BLaER1 treated with 17β-estradiol and CSF1 and Interleukin-3, amounts not matched to agents 10 nM and 100 nM (cell line): ENCODE data around the gene PPP3CB.

ENCODE experiments used
- H3K27ac ChIP-seq, 11 experiments: shearing (Covaris generic); formaldehyde crosslinking; 2 replicates each; pipeline ENCODE4 v1.8.1; 2022
- H3K27me3 ChIP-seq, 11 experiments: shearing (Covaris generic); formaldehyde crosslinking; 2 replicates each; pipeline ENCODE4 v1.8.1; 2022
- H3K36me3 ChIP-seq, 11 experiments: shearing (Covaris generic); formaldehyde crosslinking; 2 replicates each; pipeline ENCODE4 v1.8.1; 2022
- H3K4me1 ChIP-seq, 10 experiments: shearing (Covaris generic); formaldehyde crosslinking; 2 replicates each; pipeline ENCODE4 v1.8.1; 2022
- H3K4me2 ChIP-seq, 11 experiments: shearing (Covaris generic); formaldehyde crosslinking; 2 replicates each; pipeline ENCODE4 v1.8.1; 2022
- H3K4me3 ChIP-seq, 10 experiments: shearing (Covaris generic); formaldehyde crosslinking; 2 replicates each; pipeline ENCODE4 v1.8.1; 2022
- H3K9ac ChIP-seq, 11 experiments: shearing (Covaris generic); formaldehyde crosslinking; 2 replicates each; pipeline ENCODE4 v1.8.1; 2022
- H3K9me3 ChIP-seq, 11 experiments: shearing (Covaris generic); formaldehyde crosslinking; replicated peaks in 1 of 11; 2 replicates each; pipeline ENCODE4 v1.8.1; 2022
- H4K20me1 ChIP-seq, 11 experiments: shearing (Covaris generic); formaldehyde crosslinking; 2 replicates each; pipeline ENCODE4 v1.8.1; 2022
- Cebpa-rat ChIP-seq, 11 experiments: shearing (Covaris generic); IDR thresholded peaks; 2 replicates each; pipeline ENCODE4 v1.8.1; 2022

Gene PPP3CB

DNA sequence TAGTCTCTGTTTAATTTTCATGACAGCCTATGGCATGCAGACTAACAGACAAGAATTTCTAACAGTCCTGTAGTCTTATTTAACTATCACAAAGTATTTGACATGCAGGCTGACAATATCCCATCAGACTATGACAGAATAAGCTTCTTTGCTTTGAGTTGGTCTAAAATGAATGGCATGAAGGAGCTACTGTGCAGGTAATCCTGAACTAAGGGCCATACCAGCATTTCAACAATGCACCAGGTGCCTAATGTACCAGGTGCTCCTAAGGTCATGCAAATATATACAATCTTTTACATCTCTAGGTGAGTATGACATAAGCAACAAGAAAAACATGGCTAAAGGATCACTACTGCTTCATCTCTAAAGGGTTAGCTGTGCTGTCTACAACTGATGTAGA, 48.9 kb downstream of the PPP3CB start:
- no peaks in the 10 kb centered on the region for H3K27me3 ChIP-seq
- H3K9ac ChIP-seq: no peak overlapping the region
- peaks cover 18 to 82% (median 41%) of the 10 kb centered on the region in 11 experiments for H3K36me3 ChIP-seq
- H3K27ac ChIP-seq: no peak overlapping the region
- H3K4me3 ChIP-seq: no peak overlapping the region
- peaks cover 5 to 33% (median 31%) of the 10 kb centered on the region in 10 experiments; a peak in 18 of 20 replicates for H3K4me1 ChIP-seq
- no peak overlapping the region for H3K4me2 ChIP-seq
- no peak for TF ChIP-seq Cebpa-rat (IDR thresholded peaks at IDR 0.05)
- no peaks in the 10 kb centered on the region for H3K9me3 ChIP-seq
- peaks cover 0 to 4% (median 0%) of the 10 kb centered on the region in 11 experiments; a peak in 1 of 22 replicates for H4K20me1 ChIP-seq

DNA sequence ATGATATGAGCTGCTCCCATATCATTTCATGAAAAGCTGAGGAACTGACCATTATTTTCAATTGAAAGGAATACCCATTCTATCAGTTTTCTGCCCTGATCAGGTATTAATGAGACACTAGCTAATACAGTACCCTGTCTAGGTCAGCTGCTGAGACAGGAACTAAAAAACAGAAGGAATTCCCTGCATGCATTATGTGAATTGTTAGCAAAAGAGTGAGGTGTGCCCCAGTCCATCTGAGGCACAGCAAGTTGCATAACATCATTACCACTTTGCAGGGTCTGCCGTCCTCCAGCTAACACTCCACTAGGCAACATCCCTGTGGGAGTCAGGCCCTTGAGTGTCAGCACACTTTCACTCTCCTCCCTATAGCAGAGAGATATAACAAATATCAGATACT, 51.4 kb downstream of the PPP3CB start:
- H4K20me1 ChIP-seq: peaks cover 0 to 6% (median 0%) of the 10 kb centered on the region in 11 experiments; a peak in 1 of 22 replicates
- TF ChIP-seq Cebpa-rat (IDR thresholded peaks at IDR 0.05): no peak
- H3K4me1 ChIP-seq: peaks cover 12 to 35% (median 31%) of the 10 kb centered on the region in 10 experiments
- no peaks in the 10 kb centered on the region for H3K9me3 ChIP-seq
- H3K9ac ChIP-seq: peak overlapping the region in 3 of 11 experiments; percentile 2 to 58 (median 51); a peak in 4 of 22 replicates
- H3K27ac ChIP-seq: peak overlapping the region in 3 of 11 experiments; percentile 33 to 64 (median 44); a peak in 3 of 22 replicates
- peaks cover 28 to 87% (median 47%) of the 10 kb centered on the region in 11 experiments for H3K36me3 ChIP-seq
- peak overlapping the region in 8 of 11 experiments; percentile 40 to 88 (median 64); a peak in 16 of 22 replicates for H3K4me2 ChIP-seq
- H3K27me3 ChIP-seq: no peaks in the 10 kb centered on the region
- peak overlapping the region in 1 of 10 experiments; percentile 34; a peak in 1 of 20 replicates for H3K4me3 ChIP-seq

DNA sequence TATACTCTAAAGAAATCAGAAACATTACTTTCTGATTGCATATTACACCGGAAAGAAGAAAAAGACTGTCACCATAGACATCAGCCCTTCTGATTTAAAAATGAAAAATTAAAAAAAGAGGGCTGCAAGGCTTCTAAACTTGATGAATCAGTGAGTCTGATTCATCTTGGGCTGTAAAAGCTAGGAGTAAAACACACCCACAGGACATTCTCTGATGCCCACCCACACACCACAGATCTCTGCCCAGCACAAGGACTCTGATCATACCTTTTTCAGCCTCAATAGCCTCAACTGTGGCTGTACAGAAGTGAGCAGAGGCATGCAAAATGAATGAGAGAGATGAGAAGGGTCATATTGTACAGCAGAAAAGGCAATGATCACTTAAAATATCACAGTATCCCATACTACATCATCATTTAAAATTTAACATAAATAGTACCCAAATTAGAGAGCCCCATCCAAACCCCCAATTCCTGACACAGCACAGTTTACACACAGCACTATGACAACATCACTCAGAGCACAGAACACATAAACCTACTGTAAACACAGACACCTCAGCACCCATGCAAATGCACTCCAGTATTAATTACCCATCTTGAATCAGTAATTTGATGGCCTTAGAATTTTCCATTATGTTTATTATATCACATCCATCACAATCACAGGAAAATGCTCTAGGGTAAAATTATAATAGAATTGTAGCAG, 56.1 kb downstream of the PPP3CB start:
- Histone ChIP-seq H3K27me3 (no peaks in the 10 kb centered on the region), H3K27ac (no peak overlapping the region), H4K20me1 (peaks cover 0 to 6% (median 0%) of the 10 kb centered on the region in 11 experiments; a peak in 1 of 22 replicates), H3K4me3 (no peak overlapping the region), H3K9ac (no peak overlapping the region), H3K9me3 (no peaks in the 10 kb centered on the region), H3K36me3 (peaks cover 39 to 87% (median 54%) of the 10 kb centered on the region in 11 experiments), H3K4me2 (peak overlapping the region in 1 of 11 experiments; percentile 30; a peak in 1 of 22 replicates), H3K4me1 (peaks cover 11 to 28% (median 22%) of the 10 kb centered on the region in 10 experiments)
- no peak for TF ChIP-seq Cebpa-rat (IDR thresholded peaks at IDR 0.05)

DNA sequence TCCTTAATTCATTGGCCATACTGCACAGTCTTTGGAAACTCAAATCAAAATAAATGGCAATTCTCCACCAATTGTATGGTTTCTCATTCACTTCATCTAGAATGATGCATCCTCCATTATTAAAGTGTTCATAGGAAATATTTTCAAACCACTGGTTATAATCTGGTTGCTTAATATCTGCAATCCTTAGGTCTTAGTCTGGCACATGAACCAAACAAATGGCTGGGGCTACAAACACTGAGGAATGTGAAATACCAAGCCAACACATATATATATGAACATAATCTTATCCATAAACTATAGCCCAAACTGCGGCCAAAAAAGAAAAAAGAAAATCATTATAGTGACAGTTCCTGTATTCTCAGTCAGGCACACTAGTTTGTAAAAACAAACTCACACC, 56.8 kb downstream of the PPP3CB start:
- H3K4me3 ChIP-seq: no peak overlapping the region
- H3K9ac ChIP-seq: no peak overlapping the region

DNA sequence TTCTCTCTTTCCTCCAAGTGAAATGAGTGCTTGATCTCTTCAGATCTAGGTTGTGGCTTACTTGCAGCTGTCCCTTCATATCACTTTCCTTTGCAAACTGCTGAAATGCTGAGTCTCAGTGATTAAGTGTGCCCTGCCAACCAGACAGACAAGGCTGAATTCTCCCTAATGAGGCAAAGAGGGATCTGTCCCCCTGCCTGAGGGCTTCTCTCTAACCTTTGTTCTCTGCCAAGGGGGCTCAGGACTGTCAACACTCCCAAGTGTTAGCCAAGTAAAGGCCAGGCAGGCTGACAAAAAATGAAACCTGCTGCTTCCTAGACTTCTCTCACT, 62.3 kb downstream of the PPP3CB start, which contains the start of gene MSS51:
TSS of gene MSS51 (minus strand) at position 24 of the 330 bp plus-strand sequence. CDS start 5,277 bp downstream, outside the sequence.
- Histone ChIP-seq H3K4me1 (peaks cover 0 to 21% (median 13%) of the 10 kb centered on the region in 10 experiments; a peak in 12 of 20 replicates), H3K9me3 (no peaks in the 10 kb centered on the region), H3K4me2 (peak within 1 kb of the TSS in 7 of 11 experiments; percentile 15 to 66 (median 45); a peak in 13 of 22 replicates), H4K20me1 (0 out of 22 replicates have a peak, but pooled peaks cover 0 to 3% (median 0%) of the 10 kb centered on the region in 11 experiments), H3K27ac (no peak within 1 kb of the TSS), H3K27me3 (no peaks in the 10 kb centered on the region), H3K4me3 (no peak within 1 kb of the TSS), H3K9ac (peak within 1 kb of the TSS in 3 of 11 experiments; percentile 1 to 35 (median 34); a peak in 2 of 22 replicates), H3K36me3 (peaks cover 19 to 67% (median 27%) of the 10 kb centered on the region in 11 experiments)
- no peak for TF ChIP-seq Cebpa-rat (IDR thresholded peaks at IDR 0.05)

More for the DNA sequence above, 56.8 kb downstream of the PPP3CB start:
- no peak for TF ChIP-seq Cebpa-rat (IDR thresholded peaks at IDR 0.05)
- H3K36me3 ChIP-seq: peaks cover 39 to 86% (median 53%) of the 10 kb centered on the region in 11 experiments
- H3K27ac ChIP-seq: no peak overlapping the region
- H3K4me1 ChIP-seq: peaks cover 6 to 23% (median 18%) of the 10 kb centered on the region in 10 experiments; a peak in 18 of 20 replicates
- no peak overlapping the region for H3K4me2 ChIP-seq
- 0 out of 22 replicates have a peak, but pooled peaks cover 0 to 6% (median 0%) of the 10 kb centered on the region in 11 experiments for H4K20me1 ChIP-seq
- no peaks in the 10 kb centered on the region for H3K27me3 ChIP-seq
- H3K9me3 ChIP-seq: no peaks in the 10 kb centered on the region

DNA sequence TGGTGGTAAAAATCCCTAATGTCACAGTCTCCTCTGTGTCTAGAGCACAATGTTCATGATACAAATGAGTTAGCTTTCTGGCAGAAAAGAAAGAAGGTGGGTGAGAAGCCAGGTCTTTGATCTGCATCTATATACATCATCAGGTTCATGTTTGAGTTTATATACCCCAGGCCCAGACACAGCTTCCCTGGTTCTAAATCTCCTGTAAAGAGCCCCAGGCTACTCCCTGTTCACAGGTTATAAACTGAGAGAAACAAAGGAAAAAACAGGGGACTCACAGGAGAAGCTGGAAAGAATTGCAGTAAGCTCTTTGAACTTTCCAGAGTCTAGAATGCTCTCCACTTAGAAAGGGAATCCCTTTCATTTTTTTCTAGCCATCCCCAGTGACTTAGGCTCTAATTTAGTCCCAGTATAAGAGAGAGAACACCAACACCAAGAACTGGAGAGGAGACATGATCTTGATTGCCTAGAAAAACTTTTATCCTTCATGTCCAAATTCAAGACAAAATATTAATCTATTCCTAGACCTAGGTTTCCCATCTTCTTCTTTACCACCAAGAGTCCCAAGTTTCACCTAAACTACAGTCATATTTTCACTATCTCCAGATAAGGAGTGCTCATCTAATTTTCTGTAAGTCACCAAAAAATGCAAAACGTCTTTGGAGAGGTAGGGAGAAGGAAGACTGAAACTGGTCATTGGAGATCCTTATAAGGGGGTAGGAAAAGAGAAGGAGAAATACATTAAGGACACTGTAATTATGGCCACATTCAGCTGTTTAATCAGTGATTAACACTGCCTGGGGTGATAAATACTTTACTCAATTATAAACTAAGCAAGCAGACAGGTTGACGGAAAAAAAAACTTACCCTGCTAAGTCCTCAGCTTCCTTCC, 62.9 kb downstream of the PPP3CB start:
- Histone ChIP-seq H4K20me1 (0 out of 22 replicates have a peak, but pooled peaks cover 0 to under 1% (median 0%) of the 10 kb centered on the region in 11 experiments), H3K27ac (no peak overlapping the region), H3K27me3 (no peaks in the 10 kb centered on the region), H3K4me3 (no peak overlapping the region), H3K36me3 (peaks cover 17 to 67% (median 23%) of the 10 kb centered on the region in 11 experiments), H3K9ac (peak overlapping the region in 1 of 11 experiments; percentile 34; a peak in 1 of 22 replicates), H3K4me1 (peaks cover 0 to 21% (median 13%) of the 10 kb centered on the region in 10 experiments; a peak in 12 of 20 replicates), H3K9me3 (no peaks in the 10 kb centered on the region), H3K4me2 (peak overlapping the region in 7 of 11 experiments; percentile 15 to 66 (median 45); a peak in 13 of 22 replicates)
- TF ChIP-seq Cebpa-rat (IDR thresholded peaks at IDR 0.05): no peak

DNA sequence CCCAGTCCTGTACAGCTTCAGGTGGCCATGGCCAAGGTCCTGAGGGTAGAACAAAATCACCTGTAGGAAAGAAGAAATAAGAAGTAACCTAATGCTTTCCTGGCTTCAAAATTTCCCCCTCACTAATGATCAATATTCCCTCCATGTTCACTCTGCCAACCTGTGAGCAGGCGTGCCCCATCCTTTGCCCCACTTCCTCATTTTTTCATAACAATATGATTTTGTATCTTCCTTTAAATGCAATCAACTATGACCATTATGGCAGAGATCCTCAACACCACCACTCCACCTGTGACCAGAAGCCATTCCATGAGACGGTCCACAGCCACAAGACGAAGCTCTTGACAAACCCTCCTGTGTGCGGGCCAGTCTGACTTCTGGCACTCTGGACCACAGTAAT, 69.5 kb downstream of the PPP3CB start:
- H3K36me3 ChIP-seq: peaks cover 58 to 85% (median 67%) of the 10 kb centered on the region in 11 experiments
- no peak overlapping the region for H3K27ac ChIP-seq
- H3K9me3 ChIP-seq: no peaks in the 10 kb centered on the region
- no peaks in the 10 kb centered on the region for H3K27me3 ChIP-seq
- no peak overlapping the region for H3K4me3 ChIP-seq
- H3K4me2 ChIP-seq: 0 out of 22 replicates have a peak overlapping the region, but pooled peaks of 1 of the 11 experiments have one; percentile 1
- H3K4me1 ChIP-seq: peaks cover 0 to 15% (median 7%) of the 10 kb centered on the region in 10 experiments; a peak in 9 of 20 replicates
- no peak overlapping the region for H3K9ac ChIP-seq
- TF ChIP-seq Cebpa-rat (IDR thresholded peaks at IDR 0.05): no peak
- H4K20me1 ChIP-seq: no peaks in the 10 kb centered on the region; a peak in 1 of 22 replicates

DNA sequence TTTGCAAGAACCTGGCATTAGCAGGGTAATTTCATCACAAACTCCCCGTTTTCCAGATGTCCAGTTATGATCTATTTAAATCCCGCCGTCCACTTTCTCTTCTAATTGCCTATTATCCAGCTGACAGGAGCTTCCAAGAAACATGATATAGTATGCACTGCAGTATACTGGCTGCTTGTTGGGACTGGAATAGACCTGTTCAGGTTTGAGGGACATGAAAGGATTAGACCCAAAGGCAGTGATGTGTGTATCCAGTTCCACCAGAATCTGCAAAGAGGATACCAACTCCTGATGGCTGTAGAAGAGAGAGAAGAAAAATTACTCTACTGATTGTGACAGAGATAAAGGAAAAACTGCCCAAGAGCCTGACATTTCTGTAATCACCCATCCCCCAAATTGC, 71.3 kb downstream of the PPP3CB start:
- Histone ChIP-seq H3K4me1 (peaks cover 0 to 15% (median 7%) of the 10 kb centered on the region in 10 experiments; a peak in 9 of 20 replicates), H3K4me2 (no peak overlapping the region), H4K20me1 (no peaks in the 10 kb centered on the region; a peak in 1 of 22 replicates), H3K9me3 (no peaks in the 10 kb centered on the region), H3K27ac (no peak overlapping the region), H3K4me3 (no peak overlapping the region), H3K9ac (no peak overlapping the region), H3K36me3 (peaks cover 58 to 81% (median 68%) of the 10 kb centered on the region in 11 experiments), H3K27me3 (no peaks in the 10 kb centered on the region)
- no peak for TF ChIP-seq Cebpa-rat (IDR thresholded peaks at IDR 0.05)
